ENCODE results near the gene DOC2A.
"Not testable (repeated sequence)": the region's sequence is repeated elsewhere in the genome, so short reads cannot be mapped to it uniquely, and the experiment has no call there.

DOC2A gene

DNA sequence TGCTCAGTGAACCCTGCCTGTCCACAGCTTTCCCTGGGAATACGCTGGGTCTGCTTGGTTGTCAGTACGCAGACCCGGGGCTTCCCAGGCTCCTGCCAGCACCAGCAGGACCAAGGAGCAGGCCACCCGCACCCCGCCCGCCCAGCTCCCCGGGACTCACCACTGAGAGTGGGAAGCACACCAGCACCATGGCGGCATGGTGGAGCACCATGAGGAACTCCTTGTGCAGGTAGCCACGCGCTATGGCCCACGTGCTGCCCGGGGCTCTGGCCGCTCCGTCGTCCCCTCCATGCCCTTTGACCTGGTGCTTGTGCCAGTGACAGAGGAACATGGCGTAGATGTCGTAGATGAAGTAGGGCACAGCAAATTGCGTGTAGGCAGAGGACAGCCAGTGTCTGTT, 15.6 kb upstream of the DOC2A start:
- TF ChIP-seq SUZ12 (IDR thresholded peaks at IDR 0.05; ENCODE audit: extremely low read depth, insufficient read depth, insufficient read length): no peak
- Histone ChIP-seq H3K9ac (ENCODE audit: insufficient read length, low read depth) (no peak overlapping the region), H3K27me3 (ENCODE audit: insufficient read depth, insufficient read length) (peaks cover 16% of the 10 kb centered on the region), H3K36me3 (ENCODE audit: insufficient read depth, insufficient read length, low read length) (no peaks in the 10 kb centered on the region), H3K4me3 (ENCODE audit: insufficient read length, low read depth) (no peak overlapping the region), H3K4me1 (ENCODE audit: insufficient read depth, insufficient read length) (peaks cover 8% of the 10 kb centered on the region), H3K9me3 (ENCODE audit: insufficient read depth, low read length) (no peaks in the 10 kb centered on the region)
- no peak for DNase-seq (ENCODE audit: low read depth, low spot score)

DNA sequence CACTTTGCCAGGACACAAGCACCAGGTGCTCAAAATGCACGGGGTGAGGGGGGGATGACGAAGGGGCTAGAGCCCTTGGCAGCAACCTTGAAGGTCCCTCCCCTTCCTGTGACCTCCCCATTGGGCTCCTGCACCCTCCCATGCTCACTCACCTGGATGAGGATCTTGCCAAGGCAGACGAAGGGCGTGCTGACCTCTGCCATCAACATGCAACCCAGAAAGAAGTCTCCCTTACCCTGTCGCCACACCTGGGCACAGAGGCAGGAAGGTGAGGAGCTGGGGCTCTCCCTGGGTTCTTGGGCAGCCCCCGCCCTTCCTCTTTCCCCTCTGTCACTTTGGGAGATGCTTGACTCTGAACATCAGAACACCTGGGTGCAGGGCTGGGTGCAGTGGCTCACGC, 14.7 kb upstream of the DOC2A start:
- H3K4me1 ChIP-seq (ENCODE audit: insufficient read depth, insufficient read length): peaks cover 8% of the 10 kb centered on the region
- no peak overlapping the region for H3K4me3 ChIP-seq (ENCODE audit: insufficient read length, low read depth)
- H3K36me3 ChIP-seq (ENCODE audit: insufficient read depth, insufficient read length, low read length): no peaks in the 10 kb centered on the region
- DNase-seq (ENCODE audit: low read depth, low spot score): no peak
- TF ChIP-seq ZNF274 (IDR thresholded peaks at IDR 0.05; ENCODE audit: low read depth, low read length) (no peak), YY1 (IDR thresholded peaks at IDR 0.05; ENCODE audit: insufficient read depth, insufficient read length) (no peak), SUZ12 (IDR thresholded peaks at IDR 0.05; ENCODE audit: extremely low read depth, insufficient read depth, insufficient read length) (no peak)
- H3K27me3 ChIP-seq (ENCODE audit: insufficient read depth, insufficient read length): peaks cover 11% of the 10 kb centered on the region
- no peaks in the 10 kb centered on the region for H3K9me3 ChIP-seq (ENCODE audit: insufficient read depth, low read length)
- H3K9ac ChIP-seq (ENCODE audit: insufficient read length, low read depth): no peak overlapping the region

- H3K4me1 ChIP-seq (ENCODE audit: insufficient read depth, insufficient read length): peaks cover 12% of the 10 kb centered on the region
- peaks cover 8% of the 10 kb centered on the region for H3K27me3 ChIP-seq (ENCODE audit: insufficient read depth, insufficient read length)
- no peaks in the 10 kb centered on the region for H3K36me3 ChIP-seq (ENCODE audit: insufficient read depth, insufficient read length, low read length)
- no peak for DNase-seq (ENCODE audit: low read depth, low spot score)
- TF ChIP-seq ZNF274 (IDR thresholded peaks at IDR 0.05; ENCODE audit: low read depth, low read length): no peak
- TF ChIP-seq SUZ12 (IDR thresholded peaks at IDR 0.05; ENCODE audit: extremely low read depth, insufficient read depth, insufficient read length): no peak
- no peak for TF ChIP-seq YY1 (IDR thresholded peaks at IDR 0.05; ENCODE audit: insufficient read depth, insufficient read length)
- H3K4me3 ChIP-seq (ENCODE audit: insufficient read length, low read depth): no peak overlapping the region
- H3K9ac ChIP-seq (ENCODE audit: insufficient read length, low read depth): no peak overlapping the region
- no peaks in the 10 kb centered on the region for H3K9me3 ChIP-seq (ENCODE audit: insufficient read depth, low read length)
Measured at GRCh38 chr16:30025156-30025555, 14.3 kb upstream of the DOC2A start.

- no peak for TF ChIP-seq ZNF274 (IDR thresholded peaks at IDR 0.05; ENCODE audit: low read depth, low read length)
- no peak for TF ChIP-seq SUZ12 (IDR thresholded peaks at IDR 0.05; ENCODE audit: extremely low read depth, insufficient read depth, insufficient read length)
- TF ChIP-seq YY1 (IDR thresholded peaks at IDR 0.05; ENCODE audit: insufficient read depth, insufficient read length): no peak
- peaks cover 12% of the 10 kb centered on the region for H3K4me1 ChIP-seq (ENCODE audit: insufficient read depth, insufficient read length)
- H3K36me3 ChIP-seq (ENCODE audit: insufficient read depth, insufficient read length, low read length): no peaks in the 10 kb centered on the region
- peaks cover under 1% of the 10 kb centered on the region for H3K27me3 ChIP-seq (ENCODE audit: insufficient read depth, insufficient read length)
- H3K9ac ChIP-seq (ENCODE audit: insufficient read length, low read depth): no peak overlapping the region
- no peaks in the 10 kb centered on the region for H3K9me3 ChIP-seq (ENCODE audit: insufficient read depth, low read length)
- no peak for DNase-seq (ENCODE audit: low read depth, low spot score)
- H3K4me3 ChIP-seq (ENCODE audit: insufficient read length, low read depth): no peak overlapping the region
Measured at GRCh38 chr16:30024451-30024850, 13.6 kb upstream of the DOC2A start.

GRCh38 chr16:30023586-30023985, 12.8 kb upstream of the DOC2A start:
- DNase-seq (ENCODE audit: low read depth, low spot score): no peak
- H3K9me3 ChIP-seq (ENCODE audit: insufficient read depth, low read length): no peaks in the 10 kb centered on the region
- no peak overlapping the region for H3K4me3 ChIP-seq (ENCODE audit: insufficient read length, low read depth)
- TF ChIP-seq SUZ12 (IDR thresholded peaks at IDR 0.05; ENCODE audit: extremely low read depth, insufficient read depth, insufficient read length) (no peak), YY1 (IDR thresholded peaks at IDR 0.05; ENCODE audit: insufficient read depth, insufficient read length) (no peak), ZNF274 (IDR thresholded peaks at IDR 0.05; ENCODE audit: low read depth, low read length) (no peak)
- H3K9ac ChIP-seq (ENCODE audit: insufficient read length, low read depth): no peak overlapping the region
- peaks cover 10% of the 10 kb centered on the region for H3K4me1 ChIP-seq (ENCODE audit: insufficient read depth, insufficient read length)
- no peaks in the 10 kb centered on the region for H3K27me3 ChIP-seq (ENCODE audit: insufficient read depth, insufficient read length)
- no peaks in the 10 kb centered on the region for H3K36me3 ChIP-seq (ENCODE audit: insufficient read depth, insufficient read length, low read length)

DNA sequence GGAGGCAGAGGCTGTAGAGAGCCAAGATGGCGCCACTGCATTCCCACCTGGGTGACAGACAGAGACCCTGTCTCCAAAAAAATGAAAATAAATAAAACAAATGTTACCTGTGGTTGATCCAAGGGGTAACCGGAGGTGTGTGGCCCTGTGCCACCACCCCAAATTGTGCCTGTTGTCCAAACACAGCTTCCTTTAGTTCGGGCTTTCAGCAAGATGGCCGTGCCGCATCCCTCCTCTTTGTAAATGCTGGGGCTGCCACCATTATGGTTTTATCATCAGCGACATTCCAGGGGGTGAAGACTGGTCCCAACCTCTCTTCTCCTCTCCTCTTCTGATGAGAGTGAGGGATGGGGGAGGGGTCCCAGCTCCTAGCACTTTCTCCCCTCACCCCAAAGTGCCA, 12.1 kb upstream of the DOC2A start, which contains the start of gene C16orf92:
Gene C16orf92 (plus strand): TSS at position 312 of the 400 bp plus-strand sequence. CDS start 143 bp downstream, outside the sequence.
- Histone ChIP-seq H3K4me1 (ENCODE audit: insufficient read depth, insufficient read length) (peaks cover 10% of the 10 kb centered on the region), H3K4me3 (ENCODE audit: insufficient read length, low read depth) (no peak within 1 kb of the TSS), H3K36me3 (ENCODE audit: insufficient read depth, insufficient read length, low read length) (no peaks in the 10 kb centered on the region), H3K27me3 (ENCODE audit: insufficient read depth, insufficient read length) (no peaks in the 10 kb centered on the region), H3K9me3 (ENCODE audit: insufficient read depth, low read length) (no peaks in the 10 kb centered on the region), H3K9ac (ENCODE audit: insufficient read length, low read depth) (no peak within 1 kb of the TSS)
- no peak for TF ChIP-seq ZNF274 (IDR thresholded peaks at IDR 0.05; ENCODE audit: low read depth, low read length)
- no peak for TF ChIP-seq SUZ12 (IDR thresholded peaks at IDR 0.05; ENCODE audit: extremely low read depth, insufficient read depth, insufficient read length)
- TF ChIP-seq YY1 (IDR thresholded peaks at IDR 0.05; ENCODE audit: insufficient read depth, insufficient read length): no peak
- DNase-seq (ENCODE audit: low read depth, low spot score): no peak

- no peak for DNase-seq (ENCODE audit: low read depth, low spot score)
- TF ChIP-seq SUZ12 (IDR thresholded peaks at IDR 0.05; ENCODE audit: extremely low read depth, insufficient read depth, insufficient read length) (no peak), ZNF274 (IDR thresholded peaks at IDR 0.05; ENCODE audit: low read depth, low read length) (no peak), YY1 (IDR thresholded peaks at IDR 0.05; ENCODE audit: insufficient read depth, insufficient read length) (no peak)
- H3K9ac ChIP-seq (ENCODE audit: insufficient read length, low read depth): no peak overlapping the region
- H3K4me3 ChIP-seq (ENCODE audit: insufficient read length, low read depth): no peak overlapping the region
- peaks cover 5% of the 10 kb centered on the region for H3K4me1 ChIP-seq (ENCODE audit: insufficient read depth, insufficient read length)
- no peaks in the 10 kb centered on the region for H3K36me3 ChIP-seq (ENCODE audit: insufficient read depth, insufficient read length, low read length)
- no peaks in the 10 kb centered on the region for H3K9me3 ChIP-seq (ENCODE audit: insufficient read depth, low read length)
- no peaks in the 10 kb centered on the region for H3K27me3 ChIP-seq (ENCODE audit: insufficient read depth, insufficient read length)
Measured at GRCh38 chr16:30018731-30019158, 7.9 kb upstream of the DOC2A start.

DNA sequence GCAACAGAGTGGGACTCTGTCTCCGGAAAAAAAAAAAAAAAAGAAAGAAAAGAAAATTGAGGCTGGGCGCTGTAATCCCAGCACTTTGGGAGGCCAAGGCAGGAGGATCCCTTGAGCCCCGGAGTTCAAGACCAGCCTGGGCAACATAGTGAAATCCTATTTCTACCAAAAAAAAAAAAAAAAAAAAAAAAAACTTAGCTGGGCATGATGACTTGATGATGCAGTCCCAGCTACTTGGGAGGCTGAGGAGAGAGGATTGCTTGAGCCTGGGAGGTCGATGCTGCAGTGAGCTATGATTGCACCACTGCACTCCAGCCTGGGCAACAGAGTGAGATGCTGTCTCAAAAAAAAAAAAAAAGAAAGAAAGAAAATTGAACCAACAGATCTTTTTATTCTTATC, 7.1 kb upstream of the DOC2A start:
- H3K4me3 ChIP-seq (ENCODE audit: insufficient read length, low read depth); H3K9me3 ChIP-seq (ENCODE audit: insufficient read depth, low read length); H3K4me1 ChIP-seq (ENCODE audit: insufficient read depth, insufficient read length); DNase-seq (ENCODE audit: low read depth, low spot score); H3K9ac ChIP-seq (ENCODE audit: insufficient read length, low read depth); H3K27me3 ChIP-seq (ENCODE audit: insufficient read depth, insufficient read length); H3K36me3 ChIP-seq (ENCODE audit: insufficient read depth, insufficient read length, low read length): not testable (repeated sequence)
